ENCODE measurements around the gene BTG1.
A peak's percentile ranks its signal among the peaks of the same experiment; 100 is the strongest.

The BTG1 gene

GRCh38 chr12:92145731-92146496 lies at the start of gene BTG1:
Gene BTG1, minus strand, starts transcription at chr12:92145846. Its CDS starts 311 bp downstream, at chr12:92145535.
- DNase-seq, result peak; percentile 94 to 100 (median 100)

- DNase-seq, result no peak
Measured at GRCh38 chr12:92194561-92194960, 48.9 kb upstream of the BTG1 start.

GRCh38 chr12:92193846-92194245 lies 48.2 kb upstream of the BTG1 start:
- no peak for DNase-seq

- DNase-seq, result no peak
Measured at GRCh38 chr12:92193063-92193462, 47.4 kb upstream of the BTG1 start.

- DNase-seq, result no peak
Measured at GRCh38 chr12:92192360-92192759, 46.7 kb upstream of the BTG1 start.

- no peak for DNase-seq
Measured at GRCh38 chr12:92191061-92191460, 45.4 kb upstream of the BTG1 start.

GRCh38 chr12:92188517-92189188 lies 43.0 kb upstream of the BTG1 start:
- DNase-seq, result no peak

GRCh38 chr12:92186038-92186470 lies 40.4 kb upstream of the BTG1 start:
- no peak for DNase-seq

GRCh38 chr12:92185052-92185451 lies 39.4 kb upstream of the BTG1 start:
- DNase-seq, result no peak

- no peak for DNase-seq
Measured at GRCh38 chr12:92183575-92183974, 37.9 kb upstream of the BTG1 start.

- DNase-seq, result no peak
Measured at GRCh38 chr12:92178340-92178739, 32.7 kb upstream of the BTG1 start.

- DNase-seq, result no peak
Measured at GRCh38 chr12:92176646-92177045, 31.0 kb upstream of the BTG1 start.

- DNase-seq, result no peak
Measured at GRCh38 chr12:92175961-92176360, 30.3 kb upstream of the BTG1 start.

- DNase-seq, result no peak
Measured at GRCh38 chr12:92170050-92170449, 24.4 kb upstream of the BTG1 start.

GRCh38 chr12:92167075-92167474 lies 21.4 kb upstream of the BTG1 start:
- DNase-seq, result no peak

- DNase-seq, result no peak
Measured at GRCh38 chr12:92164712-92165111, 19.1 kb upstream of the BTG1 start.

- no peak for DNase-seq
Measured at GRCh38 chr12:92162079-92162478, 16.4 kb upstream of the BTG1 start.

- DNase-seq, result no peak
Measured at GRCh38 chr12:92158796-92159439, 13.3 kb upstream of the BTG1 start.

- DNase-seq, result no peak
Measured at GRCh38 chr12:92156704-92157395, 11.2 kb upstream of the BTG1 start.

GRCh38 chr12:92156139-92156538 lies 10.5 kb upstream of the BTG1 start:
- DNase-seq, result no peak

- no peak for DNase-seq
Measured at GRCh38 chr12:92155733-92156132, 10.1 kb upstream of the BTG1 start.

- DNase-seq, result no peak
Measured at GRCh38 chr12:92151916-92152315, 6.3 kb upstream of the BTG1 start.

Measured in nucleus accumbens (tissue), 56 donors.